Measurements from ENCODE around the gene TMEM59L. TPM values are rescaled to one million over a fixed set of nuclear protein-coding genes. Genes with fewer than 3 reads are reported as not detected.

The TMEM59L gene
- total and polyA plus RNA-seq, 10 of the 15 experiments (the other 5 are each of a cell fraction or from before 2014, with no cell fraction given): 0.06 TPM; not detected in 9

GRCh38 chr19:18662972-18663732 is 50.5 kb downstream of the TMEM59L start:
- ChIA-PET SMC1A (ENCODE audit: uncharacterized antibody, unreplicated experiment) (no interaction called here), RAD21 (ENCODE audit: unreplicated experiment) (no interaction called here), CTCF (no interaction called here), POLR2A (no interaction called here)
- in situ Hi-C loops (cut with MboI): no loop called here
- TF ChIP-seq ZBTB40 (IDR thresholded peaks at IDR 0.05; ENCODE audit: borderline replicate concordance): no peak
- TF ChIP-seq ZNF274 (IDR thresholded peaks at IDR 0.05; ENCODE audit: insufficient read depth, insufficient read length): no peak
- no peak for TF ChIP-seq GABPA (IDR thresholded peaks at IDR 0.05; ENCODE audit: low read depth)
- no peak for TF ChIP-seq ZBTB33 (IDR thresholded peaks at IDR 0.05)
- no peak for TF ChIP-seq MLLT1 (IDR thresholded peaks at IDR 0.05)
- TF ChIP-seq HCFC1 (IDR thresholded peaks at IDR 0.05; ENCODE audit: low read length): no peak
- TF ChIP-seq JUND (IDR thresholded peaks at IDR 0.05; ENCODE audit: low read depth, low read length): no peak
- no peak overlapping the region for H3K4me3 ChIP-seq
- no peak overlapping the region for H3K4me2 ChIP-seq (ENCODE audit: control insufficient read depth, insufficient read depth)
- peaks cover 7% of the 10 kb centered on the region; the same call in 1 of the 2 replicates for H3K4me1 ChIP-seq (ENCODE audit: control insufficient read depth, insufficient read depth, low read length)
- no peak for DNase-seq (ENCODE audit: low read depth, low spot score)
- ATAC-seq: no peak
- no TSS peak for BruUV-seq (replicated peaks)
- H3K27me3 ChIP-seq (replicated peaks in 1 of 2; ENCODE audit: control insufficient read depth in 2 of 2, insufficient read depth in 2 of 2, low read length in 1 of 2): no peaks in the 10 kb centered on the region
- H3K9ac ChIP-seq (ENCODE audit: control insufficient read depth, insufficient read depth, low read length): no peak overlapping the region
- no peaks in the 10 kb centered on the region; the same call in 2 of the 3 replicates for H3K9me3 ChIP-seq (replicated peaks; ENCODE audit: control insufficient read depth, insufficient read depth, low read length)
- H2AFZ ChIP-seq (ENCODE audit: control insufficient read depth, low read depth, low read length): no peak overlapping the region
- FAIRE-seq: no peak
- H3K36me3 ChIP-seq (ENCODE audit: control insufficient read depth in 2 of 2, insufficient read depth in 2 of 2, low read length in 1 of 2): peaks cover 0 to 4% of the 10 kb centered on the region in 2 experiments; a peak in 2 of 4 replicates
- no peaks in the 10 kb centered on the region for H3K79me2 ChIP-seq (ENCODE audit: control insufficient read depth, insufficient read depth, low read length)
- 84% methylated on average over 15 of the region's 15 CpGs for WGBS (ENCODE audit: insufficient coverage, insufficient replicate concordance, low lambda C conversion rate, missing lambda C conversion rate)
- intact Hi-C loops (cut with micrococcal nuclease; ENCODE audit: unreplicated experiment): no loop called here
- no peak overlapping the region for H3K27ac ChIP-seq (ENCODE audit: control insufficient read depth, insufficient read depth)
- H4K20me1 ChIP-seq (ENCODE audit: control insufficient read depth, insufficient read depth): no peaks in the 10 kb centered on the region
